GM21723 (cell line): ENCODE results near the gene FBXO44.

Source experiments
- ATAC-seq: cut with Tn5 transposase; IDR thresholded peaks from one replicate; pipeline ENCODE4 v1.9.1; 2021; ENCODE audit warnings: mild to moderate bottlenecking, moderate library complexity; ENCODE audit not compliant: unreplicated experiment

FBXO44 gene

GRCh38 chr1:11705596-11705995 is 50.9 kb downstream of the FBXO44 start:
- ATAC-seq, result no peak

DNA sequence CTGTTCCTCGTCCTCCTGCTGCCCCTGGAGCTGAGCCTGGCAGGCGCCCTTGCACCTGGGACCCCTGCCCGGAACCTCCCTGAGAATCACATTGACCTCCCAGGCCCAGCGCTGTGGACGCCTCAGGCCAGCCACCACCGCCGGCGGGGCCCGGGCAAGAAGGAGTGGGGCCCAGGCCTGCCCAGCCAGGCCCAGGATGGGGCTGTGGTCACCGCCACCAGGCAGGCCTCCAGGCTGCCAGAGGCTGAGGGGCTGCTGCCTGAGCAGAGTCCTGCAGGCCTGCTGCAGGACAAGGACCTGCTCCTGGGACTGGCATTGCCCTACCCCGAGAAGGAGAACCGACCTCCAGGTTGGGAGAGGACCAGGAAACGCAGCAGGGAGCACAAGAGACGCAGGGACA is 51.6 kb downstream of the FBXO44 start:
- ATAC-seq, result no peak

DNA sequence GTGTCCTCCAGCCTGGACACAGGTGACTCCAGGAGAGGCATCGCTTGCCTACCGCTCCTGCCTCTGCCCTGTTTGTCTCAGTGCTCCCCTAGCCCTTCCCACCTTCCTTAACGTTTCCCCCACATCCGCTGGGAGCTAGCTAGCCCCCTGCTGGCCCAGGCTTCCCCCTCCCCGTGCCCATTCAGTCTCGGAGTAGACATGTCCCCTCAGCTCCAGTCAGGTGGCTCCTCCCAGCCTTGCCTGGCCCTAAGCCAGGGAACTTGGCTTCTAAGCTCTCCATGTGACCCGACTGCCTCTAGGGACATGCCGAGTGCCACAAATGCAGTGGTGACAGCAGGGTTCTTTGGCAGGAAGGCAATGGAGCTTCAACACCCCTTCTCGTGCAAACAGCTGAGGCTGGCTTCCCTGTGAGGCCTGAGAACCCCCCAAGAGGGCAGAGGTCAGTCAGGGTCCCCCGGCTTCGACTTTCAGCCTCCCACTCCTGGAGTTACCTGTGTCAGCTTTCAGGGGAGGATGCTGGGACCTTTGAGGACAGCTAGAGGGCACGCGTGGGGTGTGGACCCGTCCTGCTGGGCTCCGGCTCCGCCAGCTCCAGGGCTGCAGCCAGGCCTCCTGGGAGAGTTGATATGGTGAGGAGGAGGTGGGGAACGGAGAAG is 53.1 kb downstream of the FBXO44 start:
- ATAC-seq, result no peak

GRCh38 chr1:11708554-11709350 is 54.1 kb downstream of the FBXO44 start:
- ATAC-seq, result no peak

DNA sequence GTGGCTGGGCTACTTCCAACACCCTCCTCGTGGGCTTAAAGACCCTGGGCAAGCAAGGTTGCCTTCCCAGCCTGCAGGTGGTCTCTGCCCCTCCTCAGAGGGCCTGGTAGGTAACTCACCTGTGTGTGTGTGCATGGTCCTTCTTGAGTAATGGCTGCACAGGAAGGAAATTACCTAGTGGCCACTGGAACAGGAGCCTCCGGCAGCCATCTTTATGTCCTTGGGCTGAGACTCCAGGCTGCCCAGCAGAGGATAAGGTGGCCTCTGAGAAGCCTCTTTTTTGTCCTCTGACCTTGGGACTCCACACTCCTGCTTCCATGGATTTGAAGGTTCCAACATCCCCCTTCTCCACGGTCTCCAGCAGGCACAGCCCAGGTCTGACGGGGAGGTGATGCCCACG is 56.8 kb downstream of the FBXO44 start:
- no peak for ATAC-seq

DNA sequence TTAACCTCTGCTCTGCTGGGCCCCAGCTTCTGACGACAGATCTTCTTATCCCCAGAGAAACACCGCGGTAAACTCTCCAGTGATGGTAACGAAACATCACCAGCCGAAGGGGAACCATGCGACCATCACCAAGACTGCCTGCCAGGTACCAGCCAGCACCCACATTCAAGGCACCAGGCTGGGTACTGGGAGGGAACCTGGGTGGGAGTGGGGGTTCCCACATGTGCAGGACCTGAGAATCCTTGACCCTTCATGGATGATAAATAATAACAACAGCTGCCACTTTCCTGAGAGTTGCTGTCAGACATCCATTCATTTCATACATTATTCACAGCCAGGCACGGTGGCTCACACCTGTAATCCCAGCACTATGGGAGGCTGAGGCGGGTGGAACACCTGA is 57.6 kb downstream of the FBXO44 start:
- ATAC-seq, result no peak
